Bone marrow (tissue), 2 donors: ENCODE measurements around the gene TRPV4.

ENCODE experiments used
- DNase-seq, 2 donors: peaks; one replicate each; lab custom pipeline; 2025; lab: John Stamatoyannopoulos, UW

Gene TRPV4

DNA sequence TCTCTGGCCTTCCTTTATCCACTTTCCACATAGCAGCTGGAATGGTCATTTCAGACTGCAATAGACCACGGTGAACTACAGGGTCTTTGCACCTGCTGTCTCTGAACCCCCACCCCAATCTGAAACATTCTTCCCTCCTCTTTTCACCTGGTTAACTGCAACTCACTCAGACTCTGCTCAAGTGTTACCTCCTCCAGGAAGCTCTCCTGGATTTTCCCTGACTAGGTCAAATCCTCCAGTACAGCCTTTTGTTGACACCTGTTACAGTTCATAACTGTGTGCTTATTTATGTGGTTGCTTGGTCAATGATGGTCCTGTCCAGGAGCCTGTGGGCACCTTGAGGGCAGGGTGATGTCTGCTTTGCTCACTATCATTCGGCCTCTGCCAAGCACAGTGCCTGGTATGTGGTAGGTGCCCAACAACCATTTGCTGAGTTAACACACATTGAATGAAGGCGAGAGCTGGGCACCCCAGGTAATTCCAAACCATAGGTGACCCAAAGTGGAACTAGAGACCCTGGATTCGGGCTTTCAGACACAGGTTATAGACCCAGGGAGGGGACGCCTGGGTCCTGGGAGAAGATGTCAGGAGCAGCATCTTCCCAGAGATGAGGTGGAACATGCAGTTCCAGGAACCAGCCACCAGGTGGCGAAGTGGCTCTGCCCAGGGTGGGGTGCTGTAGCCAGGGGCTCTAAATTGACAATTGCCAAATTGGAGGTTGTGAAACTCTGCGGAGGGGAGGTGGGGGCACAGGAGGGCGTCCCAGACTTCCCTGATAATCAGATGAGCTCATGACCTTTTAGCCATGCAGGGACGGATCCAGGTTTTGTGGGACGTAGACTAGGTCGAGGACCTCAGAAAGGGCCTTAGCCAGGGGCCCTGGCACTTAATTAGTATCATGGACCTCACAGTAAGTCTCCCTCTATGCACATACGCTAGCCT, 28.1 kb downstream of the TRPV4 start:
- DNase-seq = peak; percentile 24 to 47

GRCh38 chr12:109803678-109804077, 29.5 kb downstream of the TRPV4 start:
- no peak for DNase-seq

- no peak for DNase-seq
These were observed 30.4 kb downstream of the TRPV4 start for GRCh38 chr12:109802828-109803227.

- no peak for DNase-seq
These were observed 32.7 kb downstream of the TRPV4 start for GRCh38 chr12:109800536-109800935.

GRCh38 chr12:109798691-109799090, 34.5 kb downstream of the TRPV4 start:
- DNase-seq = no peak

DNA sequence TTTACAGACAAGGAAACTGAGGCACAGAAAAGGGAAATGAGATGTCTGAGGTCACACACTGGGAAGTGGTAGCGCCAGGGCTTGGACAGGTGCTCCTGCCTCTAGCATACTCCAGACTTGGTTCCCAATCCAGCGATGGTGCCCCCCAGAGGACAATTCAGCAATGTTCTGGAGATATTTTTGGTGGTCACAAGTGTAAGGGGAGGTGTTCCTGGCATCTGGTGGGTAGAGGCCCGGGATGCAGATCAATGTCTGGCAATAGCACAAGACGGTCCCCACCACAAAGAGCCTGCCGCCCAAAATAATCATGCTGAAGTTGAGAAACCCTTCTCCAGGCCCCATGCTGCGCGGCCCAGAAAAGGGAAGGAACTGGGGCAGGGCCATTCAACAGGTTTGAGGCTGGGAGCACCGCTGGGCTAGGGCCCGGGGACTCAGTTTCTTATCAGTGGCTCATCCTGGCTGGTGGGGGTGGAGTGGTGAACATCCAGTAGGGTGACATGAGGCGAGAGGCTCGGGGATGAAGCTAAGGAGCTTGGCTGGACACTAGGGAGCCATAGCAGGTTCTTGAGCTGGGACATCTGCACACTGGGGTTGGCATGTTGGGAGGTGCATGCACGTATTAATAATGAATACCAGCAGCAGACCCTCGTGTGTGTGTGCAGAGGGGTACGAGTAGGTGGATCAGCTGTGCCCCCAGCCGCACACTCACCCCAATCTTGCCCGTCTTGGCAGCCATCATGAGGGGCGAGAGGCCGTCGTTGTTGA, 35.1 kb downstream of the TRPV4 start:
- no peak for DNase-seq

- DNase-seq = no peak
These were observed 37.1 kb downstream of the TRPV4 start for GRCh38 chr12:109796057-109796456.

GRCh38 chr12:109795023-109795422, 38.2 kb downstream of the TRPV4 start:
- no peak for DNase-seq

GRCh38 chr12:109793826-109794501, 39.2 kb downstream of the TRPV4 start:
- no peak for DNase-seq

- no peak for DNase-seq
These were observed 39.8 kb downstream of the TRPV4 start for GRCh38 chr12:109793411-109793810.

GRCh38 chr12:109792992-109793391, 40.2 kb downstream of the TRPV4 start:
- no peak for DNase-seq

- DNase-seq = no peak
These were observed 43.6 kb downstream of the TRPV4 start for GRCh38 chr12:109789526-109790048.

DNA sequence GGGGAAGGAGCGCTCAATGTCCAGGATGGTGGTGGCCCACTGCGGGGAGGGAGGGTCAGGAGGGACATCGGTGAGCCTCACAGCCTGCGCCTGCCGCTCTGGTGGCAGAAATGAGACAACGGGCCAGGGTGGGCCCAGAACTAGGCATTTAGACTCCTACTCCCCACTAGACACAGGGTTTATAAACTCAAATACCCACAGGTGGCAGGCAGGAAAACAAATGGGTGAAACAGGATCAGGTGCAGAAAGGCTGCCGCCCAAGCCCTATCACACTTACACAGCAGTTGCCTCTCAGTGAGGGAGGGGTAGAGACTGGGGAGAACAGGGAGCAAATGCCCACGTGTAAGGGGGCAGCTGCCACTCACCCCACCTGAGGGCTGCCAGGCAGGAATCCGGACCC, 46.4 kb downstream of the TRPV4 start:
- no peak for DNase-seq

- DNase-seq = no peak
These were observed 47.3 kb downstream of the TRPV4 start for GRCh38 chr12:109785854-109786253.

GRCh38 chr12:109783965-109784244, 49.3 kb downstream of the TRPV4 start:
- DNase-seq = no peak

DNA sequence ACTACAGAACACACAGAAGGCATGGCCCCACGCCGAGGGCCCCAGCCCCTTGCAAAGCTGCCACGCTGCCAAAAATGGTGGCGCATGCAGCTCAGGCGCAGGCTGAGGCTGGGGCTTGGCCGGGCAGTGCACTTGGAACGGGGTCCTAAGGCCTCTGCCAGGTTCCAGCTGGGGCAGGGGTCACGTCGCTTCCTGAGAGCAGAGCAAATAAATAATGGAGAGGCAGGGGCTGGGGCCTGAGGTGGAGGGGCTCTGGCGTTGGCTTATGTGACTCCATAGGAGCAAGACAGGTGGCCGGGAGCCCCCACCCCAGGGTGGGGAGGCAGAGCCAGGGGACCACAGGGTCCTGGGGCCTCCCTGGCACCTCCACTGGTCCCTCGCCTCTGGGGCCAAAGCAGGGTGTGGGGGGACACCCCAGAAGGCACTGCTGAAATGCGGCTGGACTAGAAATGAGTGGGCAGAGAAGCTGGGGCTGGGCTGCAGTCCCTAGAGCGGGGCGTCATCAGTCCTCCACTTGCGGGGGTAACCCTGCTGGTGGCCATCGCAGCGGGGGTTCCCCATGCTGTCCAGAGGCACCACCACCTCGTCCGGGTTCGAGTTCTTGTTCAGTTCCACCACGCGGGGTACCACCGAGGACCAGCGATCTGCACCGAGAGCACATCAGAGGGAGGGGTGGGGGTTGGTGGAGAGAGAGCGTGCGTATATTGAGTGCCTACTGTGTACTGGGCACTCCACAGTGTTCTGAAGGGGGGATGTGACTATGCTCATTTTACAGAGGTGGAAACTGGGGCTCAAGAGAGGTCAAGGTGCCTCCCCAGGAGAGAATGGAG, 49.8 kb downstream of the TRPV4 start:
- DNase-seq = no peak

DNA sequence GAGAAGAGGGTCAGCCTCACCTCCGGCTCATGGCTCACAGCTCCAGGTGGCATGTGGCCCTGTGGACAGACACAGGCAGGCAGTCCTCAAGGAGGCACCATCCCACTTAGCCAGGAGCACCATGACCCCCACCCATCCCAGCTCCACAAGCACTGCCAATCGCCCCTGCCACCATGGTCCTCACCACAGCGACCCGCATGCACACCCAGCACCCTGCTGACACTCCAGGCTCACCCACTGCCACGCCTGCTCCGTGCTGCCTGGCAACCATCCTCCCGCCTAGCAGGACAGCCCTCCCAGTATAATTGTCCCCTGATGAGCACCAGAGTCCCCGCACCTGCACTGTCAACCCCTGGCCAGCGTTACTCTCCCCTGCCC, 50.9 kb downstream of the TRPV4 start:
- no peak for DNase-seq

DNA sequence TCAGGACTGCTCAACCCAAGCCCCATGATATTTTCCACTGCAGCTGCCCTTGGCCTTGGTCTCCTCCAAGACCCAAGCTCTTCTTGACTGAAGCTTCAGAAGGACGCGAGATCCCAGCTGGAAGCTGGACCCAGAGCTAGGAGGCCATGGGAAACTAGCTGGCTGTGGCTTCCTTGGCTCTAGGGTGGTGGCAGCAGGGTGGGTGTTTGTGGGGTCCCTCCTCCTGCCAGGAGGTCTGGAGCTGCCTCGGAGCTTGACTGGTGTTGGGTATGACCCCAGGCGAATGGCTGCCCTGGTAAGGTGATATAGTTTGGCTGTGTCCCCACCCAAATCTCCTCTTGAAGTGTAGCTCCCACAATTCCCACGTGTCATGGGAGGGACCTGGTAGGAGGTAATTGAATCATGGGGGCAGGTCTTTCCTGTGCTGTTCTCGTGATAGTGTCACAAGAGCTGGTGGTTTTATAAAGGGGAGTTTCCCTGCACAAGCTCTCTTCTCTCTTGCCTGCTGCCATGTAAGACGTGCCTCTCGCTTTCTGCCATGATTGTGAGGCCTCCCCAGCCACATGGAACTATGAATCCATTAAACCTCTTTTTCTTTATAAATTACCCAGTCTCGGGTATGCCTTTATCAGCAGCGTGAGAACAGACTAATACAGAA, 51.4 kb downstream of the TRPV4 start:
- DNase-seq = no peak

DNA sequence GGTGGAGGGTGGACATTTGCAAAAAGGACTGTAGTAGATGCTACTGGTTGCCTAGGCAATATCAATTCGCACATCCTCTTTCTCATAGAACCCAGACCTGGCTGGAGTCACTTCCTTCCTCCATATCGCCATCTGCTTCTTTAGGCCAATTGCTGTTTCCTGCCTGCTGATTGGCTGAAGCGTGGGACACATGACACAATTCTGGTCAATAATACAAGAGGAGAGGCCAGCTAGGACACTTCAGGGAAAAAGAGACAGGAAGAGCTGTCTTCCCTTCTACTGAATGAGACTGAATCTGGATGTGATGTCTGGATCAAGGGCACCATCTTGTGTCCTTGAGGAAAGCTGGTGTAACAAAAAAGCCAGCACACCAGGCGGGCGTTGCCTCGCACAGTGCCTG, 53.8 kb downstream of the TRPV4 start:
- DNase-seq = no peak

GRCh38 chr12:109778684-109779083, 54.5 kb downstream of the TRPV4 start:
- DNase-seq = no peak

- no peak for DNase-seq
These were observed 55.7 kb downstream of the TRPV4 start for GRCh38 chr12:109777544-109777943.
